COR-L47 (cell line): ENCODE results near the gene NALCN.

Experiments
- DNase-seq: peaks from one replicate; lab custom pipeline; 2025; lab: John Stamatoyannopoulos, UW

The NALCN gene

GRCh38 chr13:101291206-101291605 lies 125.1 kb downstream of the NALCN start:
- no peak for DNase-seq

- DNase-seq, result peak; percentile 95
Measured at GRCh38 chr13:101289764-101290163, 126.5 kb downstream of the NALCN start.

- DNase-seq, result peak; percentile 42
Measured at GRCh38 chr13:101283782-101284181, 132.5 kb downstream of the NALCN start.

GRCh38 chr13:101272886-101273285 lies 143.4 kb downstream of the NALCN start:
- DNase-seq, result no peak

GRCh38 chr13:101271681-101272245 lies 144.5 kb downstream of the NALCN start:
- no peak for DNase-seq

GRCh38 chr13:101267656-101268055 lies 148.7 kb downstream of the NALCN start:
- DNase-seq, result no peak

- no peak for DNase-seq
Measured at GRCh38 chr13:101265934-101266333, 150.4 kb downstream of the NALCN start.

- no peak for DNase-seq
Measured at GRCh38 chr13:101264931-101265330, 151.4 kb downstream of the NALCN start.

GRCh38 chr13:101262306-101262705 lies 154.0 kb downstream of the NALCN start:
- DNase-seq, result no peak

GRCh38 chr13:101258509-101258908 lies 157.8 kb downstream of the NALCN start:
- DNase-seq, result no peak

- peak; percentile 78 for DNase-seq
Measured at GRCh38 chr13:101258071-101258470, 158.2 kb downstream of the NALCN start.

- no peak for DNase-seq
Measured at GRCh38 chr13:101248739-101249514, 167.4 kb downstream of the NALCN start.

- no peak for DNase-seq
Measured at GRCh38 chr13:101242720-101243119, 173.6 kb downstream of the NALCN start.

GRCh38 chr13:101238555-101238954 lies 177.8 kb downstream of the NALCN start:
- DNase-seq, result no peak

GRCh38 chr13:101231751-101232428 lies 184.4 kb downstream of the NALCN start:
- no peak for DNase-seq

- no peak for DNase-seq
Measured at GRCh38 chr13:101230271-101230890, 185.9 kb downstream of the NALCN start.

- no peak for DNase-seq
Measured at GRCh38 chr13:101219609-101220265, 196.6 kb downstream of the NALCN start.

GRCh38 chr13:101218484-101218883 lies 197.8 kb downstream of the NALCN start:
- DNase-seq, result no peak

GRCh38 chr13:101217086-101217485 lies 199.2 kb downstream of the NALCN start:
- DNase-seq, result no peak

GRCh38 chr13:101211261-101211660 lies 205.0 kb downstream of the NALCN start:
- no peak for DNase-seq

- DNase-seq, result no peak
Measured at GRCh38 chr13:101210774-101211173, 205.5 kb downstream of the NALCN start.

GRCh38 chr13:101209206-101209893 lies 207.0 kb downstream of the NALCN start:
- no peak for DNase-seq
